Ecto neural progenitor cell (in vitro differentiated cells): ENCODE results near the gene MFRP.

ENCODE experiments used
- DNase-seq: peaks from one replicate; pipeline ENCODE4 v3.0.0-alpha.2; 2018; ENCODE audit warnings: low spot score

MFRP gene

DNA sequence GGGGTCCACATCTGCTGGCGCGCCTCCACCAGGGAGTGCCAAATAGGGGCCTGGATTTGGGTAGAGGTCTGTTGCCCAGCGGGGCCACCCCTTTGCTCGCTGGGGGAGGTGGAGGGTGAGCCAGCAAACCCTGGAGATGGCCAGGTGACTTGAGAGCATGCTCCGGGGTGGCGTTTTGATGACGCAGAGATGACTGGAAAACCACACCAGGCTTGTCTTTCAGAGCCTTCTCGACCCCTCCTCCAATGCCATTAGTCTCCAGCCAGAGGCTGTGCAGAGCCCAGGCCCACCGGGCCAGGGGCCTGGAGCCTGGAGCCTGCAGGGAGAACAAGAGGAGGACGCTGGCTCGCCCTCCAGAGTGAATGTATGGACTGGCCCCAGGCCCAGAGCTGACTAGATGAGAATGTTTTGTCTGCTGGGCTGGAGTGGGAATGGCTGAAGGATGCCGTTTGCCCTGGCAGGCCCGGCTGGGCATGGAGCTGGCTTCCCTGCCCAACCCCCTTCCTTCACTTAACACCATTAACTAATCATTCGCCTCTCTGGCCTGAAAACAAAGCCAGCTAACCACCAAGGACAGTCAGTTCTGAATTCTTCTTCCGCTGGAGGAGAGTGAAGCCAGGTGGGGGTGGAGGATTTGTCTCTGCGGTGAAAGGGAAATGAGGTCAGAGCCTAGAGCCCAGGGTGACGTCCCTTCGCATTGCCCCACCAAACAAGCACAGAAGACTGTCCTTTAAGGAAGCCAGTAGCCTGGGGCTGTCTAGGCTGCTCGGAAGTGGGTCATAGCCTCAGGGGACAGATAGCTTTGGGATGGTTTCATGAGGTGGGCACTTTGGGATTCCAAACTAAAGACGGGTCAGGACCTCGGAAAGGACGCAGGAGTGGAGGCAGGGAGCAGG lies 28.0 kb downstream of the MFRP start:
- DNase-seq: no peak

- no peak for DNase-seq
Measured at GRCh38 chr11:119317592-119318239, 28.8 kb downstream of the MFRP start.

GRCh38 chr11:119316729-119317591 lies 29.5 kb downstream of the MFRP start, which contains the start of gene MCAM:
Gene MCAM, minus strand, starts transcription at chr11:119317130. Its CDS starts 29 bp downstream, at chr11:119317101.
- DNase-seq: peak; percentile 79

- no peak for DNase-seq
Measured at GRCh38 chr11:119316016-119316728, 30.3 kb downstream of the MFRP start.

- DNase-seq: no peak
Measured at GRCh38 chr11:119315131-119316015, 31.1 kb downstream of the MFRP start.

GRCh38 chr11:119314726-119315125 lies 31.8 kb downstream of the MFRP start:
- DNase-seq: no peak

DNA sequence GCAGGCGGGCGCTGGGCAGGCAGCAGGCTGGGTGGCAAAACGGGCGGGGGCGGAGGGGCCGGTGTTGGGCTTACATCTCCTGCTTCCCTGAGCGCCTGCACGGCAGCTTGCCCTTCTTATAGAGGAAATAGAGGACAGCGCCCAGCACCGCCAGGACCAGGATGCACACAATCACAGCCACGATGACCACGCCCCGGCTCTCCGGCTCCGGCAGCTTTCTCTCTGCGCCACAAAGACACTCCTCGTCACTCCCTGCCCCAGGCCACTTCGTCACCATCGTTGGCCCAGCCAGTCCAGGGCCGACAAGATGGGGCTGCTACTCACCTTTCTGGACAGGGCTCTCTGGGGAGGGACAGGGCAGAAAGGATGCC lies 35.8 kb downstream of the MFRP start:
- DNase-seq: no peak

GRCh38 chr11:119309953-119310681 lies 36.4 kb downstream of the MFRP start:
- DNase-seq: no peak

DNA sequence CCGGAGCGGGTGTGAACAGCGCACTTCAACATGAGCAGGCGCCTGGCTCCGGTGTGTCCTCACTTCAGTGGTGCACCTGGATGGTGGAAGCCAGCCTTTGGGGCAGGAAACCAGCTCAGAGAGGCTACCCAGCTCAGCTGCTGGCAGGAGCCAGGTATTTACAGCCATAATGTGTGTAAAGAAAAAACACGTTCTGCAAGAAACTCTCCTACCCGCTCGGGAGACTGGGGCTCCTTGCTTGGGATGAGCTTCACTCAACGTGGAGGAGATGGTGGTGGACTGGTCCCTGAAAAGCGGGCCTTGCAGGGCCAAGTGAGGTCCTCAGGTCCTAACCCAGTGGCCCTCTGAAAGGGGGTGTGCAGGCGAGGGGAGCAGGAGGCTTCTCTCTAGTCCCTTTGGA lies 37.1 kb downstream of the MFRP start:
- no peak for DNase-seq

- DNase-seq: no peak
Measured at GRCh38 chr11:119307974-119308373, 38.5 kb downstream of the MFRP start.

- no peak for DNase-seq
Measured at GRCh38 chr11:119307219-119307618, 39.3 kb downstream of the MFRP start.

DNA sequence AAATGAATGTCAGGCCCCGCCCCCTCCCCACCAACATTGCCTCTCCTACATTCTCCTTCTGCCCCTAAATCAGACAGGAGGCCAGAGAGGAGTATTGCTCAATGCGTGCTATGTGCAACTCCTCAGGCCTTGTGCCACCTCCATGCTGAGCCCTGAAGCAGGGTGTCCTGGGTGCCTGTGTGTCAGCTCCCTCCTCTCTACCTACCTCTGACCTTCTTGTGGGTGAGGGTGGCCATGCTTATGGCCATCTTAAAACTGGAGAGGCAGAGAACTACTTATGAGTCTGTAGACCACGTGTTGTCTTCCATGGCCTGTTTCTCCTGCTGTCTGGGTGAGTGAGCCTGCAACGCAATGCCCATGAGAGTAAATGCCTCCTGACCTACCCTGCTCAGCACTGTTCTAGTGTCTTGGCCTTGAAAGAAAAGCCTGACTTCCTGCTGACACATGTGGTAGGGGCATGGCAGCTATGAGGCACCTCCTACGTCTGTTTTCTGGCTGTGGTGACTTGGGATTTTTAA lies 40.1 kb downstream of the MFRP start:
- DNase-seq: no peak

DNA sequence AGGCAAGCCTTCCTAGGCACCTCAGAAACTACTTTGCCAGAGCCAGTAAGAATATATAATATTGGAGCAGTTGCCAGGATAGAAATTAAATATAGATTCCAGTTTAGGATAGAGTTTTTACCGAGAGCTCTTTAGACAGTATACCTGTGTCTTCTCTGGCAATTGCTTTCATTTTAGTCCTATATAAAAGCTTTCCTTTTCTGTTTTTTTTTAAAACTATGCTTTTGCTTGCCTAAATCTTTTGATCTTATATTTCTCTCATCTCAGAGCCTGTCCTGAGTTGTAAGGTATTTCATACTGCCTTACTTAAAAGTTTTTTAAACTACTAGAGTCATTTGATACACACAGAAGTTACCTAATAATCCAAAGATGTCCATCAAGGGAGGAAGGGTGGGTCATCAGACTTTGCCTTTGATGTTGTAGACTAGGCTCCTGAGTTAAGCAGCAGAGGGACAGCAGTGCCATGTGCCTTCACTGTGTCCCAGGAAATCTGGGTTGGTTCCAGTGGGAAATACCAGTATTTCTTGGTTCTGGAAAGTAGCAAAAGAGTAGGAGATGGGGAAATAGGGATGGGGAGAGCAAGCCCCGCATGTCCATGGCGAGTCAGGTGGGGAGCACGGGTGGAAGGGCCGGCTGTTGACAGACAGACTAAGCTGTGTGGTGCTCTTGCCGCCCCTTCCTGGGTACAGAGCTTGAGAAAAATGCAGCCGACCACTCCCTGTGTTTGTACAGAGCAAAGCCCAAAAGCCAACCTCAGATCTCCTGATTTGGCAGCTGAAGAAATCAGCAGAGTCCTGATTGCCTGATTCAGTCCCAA lies 40.7 kb downstream of the MFRP start:
- DNase-seq: no peak

GRCh38 chr11:119303227-119303718 lies 43.2 kb downstream of the MFRP start:
- no peak for DNase-seq

- no peak for DNase-seq
Measured at GRCh38 chr11:119300198-119300964, 46.1 kb downstream of the MFRP start.

DNA sequence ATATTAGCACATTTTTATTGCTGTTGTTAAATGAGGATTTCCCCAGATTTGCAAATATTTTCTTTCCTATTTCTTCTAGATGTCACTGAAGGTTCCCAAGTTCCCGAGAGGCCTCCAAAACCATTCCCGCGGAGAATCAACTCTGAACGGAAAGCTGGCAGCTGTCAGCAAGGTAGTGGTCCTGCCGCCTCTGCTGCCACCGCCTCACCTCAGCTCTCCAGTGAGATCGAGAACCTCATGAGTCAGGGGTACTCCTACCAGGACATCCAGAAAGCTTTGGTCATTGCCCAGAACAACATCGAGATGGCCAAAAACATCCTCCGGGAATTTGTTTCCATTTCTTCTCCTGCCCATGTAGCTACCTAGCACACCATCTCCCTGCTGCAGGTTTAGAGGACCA lies 47.1 kb downstream of the MFRP start:
- DNase-seq: no peak

DNA sequence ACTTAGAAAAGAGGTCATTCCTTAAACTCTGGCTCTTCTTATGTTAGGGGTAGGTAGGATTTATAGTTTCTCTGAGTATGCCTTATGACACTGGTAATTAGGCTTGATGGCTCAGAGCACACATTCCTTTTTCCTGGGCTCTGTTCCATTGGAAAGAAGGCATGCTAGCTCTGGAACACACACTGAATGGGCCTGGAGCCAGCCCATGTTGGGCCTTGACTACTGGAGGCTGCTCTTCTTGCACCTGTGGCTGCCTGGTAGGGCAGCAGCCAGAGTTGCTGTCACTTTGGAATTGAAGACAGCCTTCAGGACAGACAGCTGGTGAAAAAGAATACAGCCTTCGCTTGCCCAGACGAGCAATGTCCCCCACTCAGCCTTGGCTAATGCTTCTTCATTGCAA lies 47.8 kb downstream of the MFRP start:
- no peak for DNase-seq

- DNase-seq: no peak
Measured at GRCh38 chr11:119297938-119298337, 48.6 kb downstream of the MFRP start.
